Measurements from ENCODE around the gene FBXL19. TPM values are rescaled to one million over a fixed set of nuclear protein-coding genes. Genes with fewer than 3 reads are reported as not detected.

Gene FBXL19
- total and polyA plus RNA-seq, 4 donors: 0.31 to 4.8 (median 2.7) TPM

DNA sequence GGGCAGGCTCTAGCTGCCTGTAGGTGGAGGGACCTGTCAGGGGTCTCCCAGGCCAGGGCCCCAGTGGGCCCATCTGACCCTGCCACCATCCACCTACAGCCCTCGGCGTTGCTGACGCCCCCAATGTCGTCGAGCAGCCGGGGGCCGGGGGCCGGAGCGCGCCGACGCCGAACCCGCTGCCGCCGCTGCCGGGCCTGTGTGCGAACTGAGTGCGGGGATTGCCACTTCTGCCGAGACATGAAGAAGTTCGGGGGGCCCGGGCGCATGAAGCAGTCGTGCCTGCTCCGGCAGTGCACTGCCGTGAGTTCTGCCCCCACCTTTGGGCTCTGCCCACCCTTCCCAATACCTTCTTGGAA lies 2.2 kb downstream of the FBXL19 start:
- H3K4me1 ChIP-seq (ENCODE audit: control insufficient read depth in 4 of 4, insufficient read depth in 4 of 4, low read length in 3 of 4): peaks cover 4 to 9% (median 8%) of the 10 kb centered on the region in 4 donors
- no peaks in the 10 kb centered on the region for H3K27me3 ChIP-seq (ENCODE audit: control insufficient read depth in 4 of 4, insufficient read depth in 4 of 4, low read length in 3 of 4)
- WGBS: 96% methylated on average over 26 of the region's 26 CpGs
- TF ChIP-seq ZBTB33 (IDR thresholded peaks at IDR 0.05) (no peak), HNF4G (IDR thresholded peaks at IDR 0.05) (no peak)
- H3K36me3 ChIP-seq (ENCODE audit: control insufficient read depth in 4 of 4, insufficient read depth in 3 of 4, low read depth in 1 of 4, low read length in 3 of 4): peaks cover 0 to 4% (median 3%) of the 10 kb centered on the region in 4 donors
- H3K9me3 ChIP-seq (ENCODE audit: control insufficient read depth in 4 of 4, low read length in 3 of 4): no peaks in the 10 kb centered on the region
- H3K9ac ChIP-seq (ENCODE audit: low read depth in 1 of 2, low read length in 2 of 2): no peak overlapping the region
- no peak overlapping the region for H3K4me3 ChIP-seq (ENCODE audit: low read depth in 1 of 3, low read length in 3 of 3)
- H3K27ac ChIP-seq (ENCODE audit: low read depth in 1 of 2, low read length in 2 of 2): no peak overlapping the region
- DNase-seq (ENCODE audit: low spot score): no peak

GRCh38 chr16:30925995-30926811 lies 2.8 kb downstream of the FBXL19 start:
- Histone ChIP-seq H3K9ac (ENCODE audit: low read depth in 1 of 2, low read length in 2 of 2) (no peak overlapping the region), H3K27ac (ENCODE audit: low read depth in 1 of 2, low read length in 2 of 2) (no peak overlapping the region), H3K36me3 (ENCODE audit: control insufficient read depth in 4 of 4, insufficient read depth in 3 of 4, low read depth in 1 of 4, low read length in 3 of 4) (peaks cover 0 to 7% (median 4%) of the 10 kb centered on the region in 4 donors), H3K4me1 (ENCODE audit: control insufficient read depth in 4 of 4, insufficient read depth in 4 of 4, low read length in 3 of 4) (peaks cover 4 to 9% (median 8%) of the 10 kb centered on the region in 4 donors), H3K27me3 (ENCODE audit: control insufficient read depth in 4 of 4, insufficient read depth in 4 of 4, low read length in 3 of 4) (no peaks in the 10 kb centered on the region), H3K4me3 (ENCODE audit: low read depth in 1 of 3, low read length in 3 of 3) (no peak overlapping the region), H3K9me3 (ENCODE audit: control insufficient read depth in 4 of 4, low read length in 3 of 4) (no peaks in the 10 kb centered on the region)
- TF ChIP-seq NR2F2 (IDR thresholded peaks at IDR 0.05) (no peak), YY1 (IDR thresholded peaks at IDR 0.05) (no peak), HNF4A (conservative IDR thresholded peaks at IDR 0.05) (no peak), JUND (IDR thresholded peaks at IDR 0.05) (no peak), RXRA (IDR thresholded peaks at IDR 0.05) (no peak), SP1 (IDR thresholded peaks at IDR 0.05) (no peak), FOXA2 (IDR thresholded peaks at IDR 0.05) (no peak), ZBTB33 (IDR thresholded peaks at IDR 0.05) (no peak), RAD21 (IDR thresholded peaks at IDR 0.05) (no peak), FOXA1 (IDR thresholded peaks at IDR 0.05) (no peak), GABPA (IDR thresholded peaks at IDR 0.05 in 1 of 2, conservative IDR thresholded peaks at IDR 0.05 in 1 of 2) (no peak), TAF1 (conservative IDR thresholded peaks at IDR 0.05) (no peak), EGR1 (IDR thresholded peaks at IDR 0.05; ENCODE audit: low read depth in 2 of 2) (no peak)
- TF ChIP-seq, protein P1, sequence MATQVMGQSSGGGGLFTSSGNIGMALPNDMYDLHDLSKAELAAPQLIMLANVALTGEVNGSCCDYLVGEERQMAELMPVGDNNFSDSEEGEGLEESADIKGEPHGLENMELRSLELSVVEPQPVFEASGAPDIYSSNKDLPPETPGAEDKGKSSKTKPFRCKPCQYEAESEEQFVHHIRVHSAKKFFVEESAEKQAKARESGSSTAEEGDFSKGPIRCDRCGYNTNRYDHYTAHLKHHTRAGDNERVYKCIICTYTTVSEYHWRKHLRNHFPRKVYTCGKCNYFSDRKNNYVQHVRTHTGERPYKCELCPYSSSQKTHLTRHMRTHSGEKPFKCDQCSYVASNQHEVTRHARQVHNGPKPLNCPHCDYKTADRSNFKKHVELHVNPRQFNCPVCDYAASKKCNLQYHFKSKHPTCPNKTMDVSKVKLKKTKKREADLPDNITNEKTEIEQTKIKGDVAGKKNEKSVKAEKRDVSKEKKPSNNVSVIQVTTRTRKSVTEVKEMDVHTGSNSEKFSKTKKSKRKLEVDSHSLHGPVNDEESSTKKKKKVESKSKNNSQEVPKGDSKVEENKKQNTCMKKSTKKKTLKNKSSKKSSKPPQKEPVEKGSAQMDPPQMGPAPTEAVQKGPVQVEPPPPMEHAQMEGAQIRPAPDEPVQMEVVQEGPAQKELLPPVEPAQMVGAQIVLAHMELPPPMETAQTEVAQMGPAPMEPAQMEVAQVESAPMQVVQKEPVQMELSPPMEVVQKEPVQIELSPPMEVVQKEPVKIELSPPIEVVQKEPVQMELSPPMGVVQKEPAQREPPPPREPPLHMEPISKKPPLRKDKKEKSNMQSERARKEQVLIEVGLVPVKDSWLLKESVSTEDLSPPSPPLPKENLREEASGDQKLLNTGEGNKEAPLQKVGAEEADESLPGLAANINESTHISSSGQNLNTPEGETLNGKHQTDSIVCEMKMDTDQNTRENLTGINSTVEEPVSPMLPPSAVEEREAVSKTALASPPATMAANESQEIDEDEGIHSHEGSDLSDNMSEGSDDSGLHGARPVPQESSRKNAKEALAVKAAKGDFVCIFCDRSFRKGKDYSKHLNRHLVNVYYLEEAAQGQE (IDR thresholded peaks at IDR 0.05): no peak
- TF ChIP-seq, protein P2, sequence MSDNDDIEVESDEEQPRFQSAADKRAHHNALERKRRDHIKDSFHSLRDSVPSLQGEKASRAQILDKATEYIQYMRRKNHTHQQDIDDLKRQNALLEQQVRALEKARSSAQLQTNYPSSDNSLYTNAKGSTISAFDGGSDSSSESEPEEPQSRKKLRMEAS (IDR thresholded peaks at IDR 0.05): no peak
- TF ChIP-seq, protein P3, sequence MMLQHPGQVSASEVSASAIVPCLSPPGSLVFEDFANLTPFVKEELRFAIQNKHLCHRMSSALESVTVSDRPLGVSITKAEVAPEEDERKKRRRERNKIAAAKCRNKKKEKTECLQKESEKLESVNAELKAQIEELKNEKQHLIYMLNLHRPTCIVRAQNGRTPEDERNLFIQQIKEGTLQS (IDR thresholded peaks at IDR 0.05): no peak
- DNase-seq (ENCODE audit: low spot score): no peak
- 75% methylated on average over 10 of the region's 10 CpGs for WGBS
